IPS-18c (cell line): Measurements from ENCODE around the gene DCDC1.
"Not testable (repeated sequence)": the region's sequence is repeated elsewhere in the genome, so short reads cannot be mapped to it uniquely, and the experiment has no call there.

Source experiments
- H3K4me3 ChIP-seq: 2 replicates; pipeline ENCODE4 v1.7.0; 2013; ENCODE audit warnings: low read depth, mild to moderate bottlenecking, low read length, moderate library complexity; ENCODE audit not compliant: insufficient read depth
- H3K9me3 ChIP-seq: one replicate; pipeline ENCODE4 v1.6.1; 2013; ENCODE audit warnings: mild to moderate bottlenecking, low read length, moderate library complexity; ENCODE audit not compliant: control insufficient read depth, insufficient read depth

The DCDC1 gene

DNA sequence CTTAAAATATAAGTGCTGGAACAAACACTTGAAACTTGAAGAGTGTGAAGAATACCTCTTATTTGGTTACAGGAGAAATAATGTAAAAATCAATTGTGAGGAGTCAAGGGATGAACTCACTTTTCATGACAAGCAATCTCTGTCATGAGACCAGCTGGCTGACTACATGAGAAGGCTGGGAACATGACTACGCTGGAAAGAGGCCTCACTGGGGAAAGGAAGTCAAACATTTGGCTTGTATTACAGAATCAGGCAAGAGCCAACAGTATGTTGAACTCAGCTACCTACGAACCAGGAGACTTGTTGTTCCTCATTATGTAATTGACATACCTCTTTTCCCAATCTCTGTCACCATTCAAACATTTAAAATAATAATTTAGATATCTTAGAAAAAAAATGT lies 14.4 kb downstream of the DCDC1 start:
- no peaks in the 10 kb centered on the region for H3K9me3 ChIP-seq
- H3K4me3 ChIP-seq, result no peak overlapping the region

DNA sequence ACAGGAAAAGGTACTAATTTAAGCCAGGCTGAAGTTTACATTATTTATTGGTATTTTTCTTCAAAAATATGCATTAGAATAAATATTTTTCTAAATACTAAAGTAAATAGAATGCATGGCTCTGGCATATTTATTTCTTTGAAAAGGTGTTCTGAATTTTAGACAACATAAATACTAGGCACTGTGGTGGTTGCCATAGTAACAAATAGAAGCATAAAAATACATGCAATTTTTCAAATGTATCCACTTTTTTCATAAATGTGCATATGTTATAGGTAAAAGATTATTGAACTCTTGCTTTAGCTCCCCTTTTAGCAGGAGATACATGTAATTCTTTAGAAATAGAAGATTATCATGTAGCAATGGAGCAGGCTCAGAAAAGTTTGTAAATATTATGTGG lies 18.4 kb downstream of the DCDC1 start:
- Histone ChIP-seq H3K9me3 (no peaks in the 10 kb centered on the region), H3K4me3 (no peak overlapping the region)

DNA sequence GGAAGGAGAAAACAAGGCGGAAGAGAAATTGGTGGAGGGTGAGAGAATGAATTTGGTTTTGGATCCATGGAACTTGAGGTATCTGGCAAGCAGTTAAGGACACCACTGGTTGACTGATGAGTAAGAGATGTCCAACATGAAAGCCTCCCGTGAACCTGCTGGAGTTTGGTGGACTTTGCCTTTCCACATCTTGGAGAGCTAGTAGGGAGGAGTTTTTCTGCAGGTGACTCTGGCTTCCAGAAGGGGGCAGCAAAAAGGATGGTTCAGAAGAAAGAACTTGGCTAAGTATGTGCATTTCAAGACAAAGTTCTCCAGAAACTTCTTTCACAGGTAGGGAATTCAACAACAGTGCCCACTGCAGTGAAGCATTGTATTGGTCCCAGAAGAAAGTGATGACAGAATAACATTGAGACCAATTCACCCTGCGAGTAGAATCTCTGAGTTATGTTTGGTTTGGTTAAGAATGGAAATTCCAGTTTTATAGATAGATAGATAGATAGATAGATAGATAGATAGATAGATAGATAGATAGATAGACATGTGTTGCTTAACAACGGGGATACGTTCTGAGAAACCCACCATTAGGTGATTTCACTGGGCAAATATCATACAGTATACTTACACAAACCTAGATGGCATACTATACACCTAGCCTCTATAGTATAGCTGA lies 28.5 kb downstream of the DCDC1 start:
- Histone ChIP-seq H3K9me3 (no peaks in the 10 kb centered on the region), H3K4me3 (no peak overlapping the region)

GRCh38 chr11:31337806-31338205 lies 31.7 kb downstream of the DCDC1 start:
- no peak overlapping the region for H3K4me3 ChIP-seq

GRCh38 chr11:31328697-31329096 lies 40.8 kb downstream of the DCDC1 start:
- Histone ChIP-seq H3K4me3 (no peak overlapping the region), H3K9me3 (no peaks in the 10 kb centered on the region)

More at GRCh38 chr11:31337806-31338205, 31.7 kb downstream of the DCDC1 start:
- H3K9me3 ChIP-seq, result peaks cover 10% of the 10 kb centered on the region

- Histone ChIP-seq H3K9me3 (no peaks in the 10 kb centered on the region), H3K4me3 (no peak overlapping the region)
Observed at GRCh38 chr11:31327417-31327816, 42.1 kb downstream of the DCDC1 start.

DNA sequence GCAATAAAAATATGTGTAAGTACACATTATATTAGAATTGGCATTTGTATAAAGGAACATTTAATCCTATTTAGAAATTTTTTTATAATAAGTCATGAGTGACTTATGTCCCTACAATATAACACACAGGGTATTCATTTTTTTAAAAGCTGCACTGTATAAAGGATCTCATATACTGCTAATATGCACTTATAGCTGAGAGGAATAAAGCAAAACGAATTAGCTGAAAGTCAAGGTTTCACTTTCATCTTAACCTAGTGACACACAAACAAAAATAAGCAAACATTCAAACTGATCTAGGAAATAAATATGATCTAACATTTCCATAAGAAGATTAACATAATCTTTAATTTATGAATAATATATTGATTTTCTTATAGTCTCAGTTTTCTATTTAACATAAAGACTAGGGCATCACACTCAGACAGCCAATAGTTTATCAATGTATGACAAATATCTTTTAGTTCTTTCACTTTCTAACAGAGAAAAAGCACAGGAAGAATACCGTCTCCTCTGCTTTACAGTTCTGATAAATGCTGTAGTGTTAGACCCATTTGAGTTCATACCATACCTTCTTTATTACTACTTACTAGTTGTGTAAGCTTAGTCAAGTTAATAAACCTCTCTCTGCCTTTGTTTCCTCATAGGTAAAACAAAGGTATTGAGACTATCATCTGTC lies 42.9 kb downstream of the DCDC1 start:
- H3K4me3 ChIP-seq, result no peak overlapping the region
- no peaks in the 10 kb centered on the region for H3K9me3 ChIP-seq

DNA sequence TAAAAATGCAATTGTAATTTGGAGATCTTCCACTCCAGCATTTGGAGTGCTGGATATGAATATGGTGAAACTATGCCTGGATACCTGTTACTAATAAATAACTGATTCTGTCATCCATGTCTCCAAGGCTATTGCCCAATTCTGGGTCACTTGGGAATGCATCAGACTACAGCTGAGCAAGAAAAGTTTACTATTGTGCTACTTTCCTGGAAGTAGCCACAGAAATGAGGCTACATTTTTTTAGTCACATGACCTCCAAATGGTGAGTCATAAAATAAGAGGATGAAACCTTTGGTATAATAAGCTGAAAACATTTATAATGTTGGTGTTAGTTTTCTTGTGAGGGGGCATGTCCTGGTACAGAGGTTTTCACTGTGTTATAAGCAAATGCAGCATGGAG lies 44.4 kb downstream of the DCDC1 start:
- Histone ChIP-seq H3K9me3 (no peaks in the 10 kb centered on the region), H3K4me3 (no peak overlapping the region)

DNA sequence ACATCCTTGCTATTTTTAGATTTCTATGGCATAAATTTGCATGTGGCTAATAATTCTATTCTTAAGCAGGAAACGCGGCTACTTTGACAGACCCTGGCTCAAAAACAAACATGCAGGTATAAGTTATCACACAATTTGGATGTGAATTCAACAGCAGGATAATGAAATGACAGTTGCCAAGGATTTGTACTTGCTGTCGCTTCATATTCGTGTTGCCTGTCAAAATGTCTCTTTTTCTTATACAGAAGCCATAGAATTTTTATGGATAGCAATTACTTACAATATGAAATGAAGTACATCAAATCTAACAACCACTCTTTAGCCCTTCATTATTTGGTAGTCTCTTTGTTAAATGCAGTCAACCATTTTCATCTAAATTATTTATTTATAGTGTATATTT lies 46.4 kb downstream of the DCDC1 start:
- Histone ChIP-seq H3K9me3 (no peaks in the 10 kb centered on the region), H3K4me3 (no peak overlapping the region)

- not testable (repeated sequence) for H3K9me3 ChIP-seq, H3K4me3 ChIP-seq
Observed at GRCh38 chr11:31321494-31321893, 48.0 kb downstream of the DCDC1 start.

- Histone ChIP-seq H3K9me3 (no peaks in the 10 kb centered on the region), H3K4me3 (no peak overlapping the region)
Observed at GRCh38 chr11:31303644-31304180, 65.8 kb downstream of the DCDC1 start.

GRCh38 chr11:31301549-31302510 lies 67.7 kb downstream of the DCDC1 start:
- H3K4me3 ChIP-seq, result no peak overlapping the region
- no peaks in the 10 kb centered on the region for H3K9me3 ChIP-seq

GRCh38 chr11:31295308-31295707 lies 74.2 kb downstream of the DCDC1 start:
- H3K4me3 ChIP-seq, result no peak overlapping the region
- H3K9me3 ChIP-seq, result no peaks in the 10 kb centered on the region

- not testable (repeated sequence) for H3K4me3 ChIP-seq
- H3K9me3 ChIP-seq, result peaks cover 12% of the 10 kb centered on the region
Observed at GRCh38 chr11:31273527-31273926, 96.0 kb downstream of the DCDC1 start.

DNA sequence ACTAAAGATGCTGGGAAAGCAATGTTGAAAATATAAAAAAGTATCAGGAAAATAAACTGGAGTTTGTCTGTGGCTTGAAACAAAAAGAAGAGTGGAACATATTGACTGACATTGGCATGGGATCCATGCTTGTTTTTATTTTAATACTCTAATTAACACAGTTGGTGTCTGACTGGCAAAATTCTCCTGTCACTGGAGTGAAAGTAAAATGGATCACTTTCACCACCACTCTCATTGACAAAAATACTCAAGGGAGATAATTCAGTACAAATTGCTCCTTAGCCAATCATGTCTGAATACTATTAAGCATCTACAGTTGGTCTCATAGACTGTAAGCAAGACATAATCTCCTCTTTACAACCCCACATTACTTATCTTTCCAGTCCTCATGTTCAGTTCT lies 101.8 kb downstream of the DCDC1 start:
- Histone ChIP-seq H3K4me3 (no peak overlapping the region), H3K9me3 (peaks cover 11% of the 10 kb centered on the region)

DNA sequence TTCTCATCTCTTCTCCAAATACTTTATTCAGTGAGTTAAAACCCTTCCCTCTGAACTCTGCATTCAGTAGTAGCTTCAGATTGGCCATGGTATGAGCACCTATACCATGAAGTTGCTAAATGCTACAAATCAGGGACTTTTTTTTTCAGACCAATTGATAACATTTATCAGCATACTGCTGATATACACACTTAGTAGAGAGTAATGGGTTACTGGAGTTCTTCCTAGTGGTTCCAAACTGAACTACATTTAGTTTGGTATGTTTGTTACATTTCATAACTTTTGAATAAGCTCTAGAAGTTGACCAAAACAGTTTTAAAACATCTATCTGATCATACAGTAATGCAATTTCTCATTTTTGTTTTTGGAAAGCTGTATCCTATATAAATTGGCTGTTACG lies 104.7 kb downstream of the DCDC1 start:
- Histone ChIP-seq H3K4me3 (no peak overlapping the region), H3K9me3 (no peaks in the 10 kb centered on the region)

GRCh38 chr11:31262761-31263160 lies 106.8 kb downstream of the DCDC1 start:
- no peak overlapping the region for H3K4me3 ChIP-seq
- no peaks in the 10 kb centered on the region for H3K9me3 ChIP-seq
